ENCODE data around the gene ZNF556. TPM values are rescaled to one million over a fixed set of nuclear protein-coding genes. Genes with fewer than 3 reads are reported as not detected.

Gene ZNF556
- total RNA-seq, 2 donors from 2014 or later, result 0.28 TPM; not detected in 1

DNA sequence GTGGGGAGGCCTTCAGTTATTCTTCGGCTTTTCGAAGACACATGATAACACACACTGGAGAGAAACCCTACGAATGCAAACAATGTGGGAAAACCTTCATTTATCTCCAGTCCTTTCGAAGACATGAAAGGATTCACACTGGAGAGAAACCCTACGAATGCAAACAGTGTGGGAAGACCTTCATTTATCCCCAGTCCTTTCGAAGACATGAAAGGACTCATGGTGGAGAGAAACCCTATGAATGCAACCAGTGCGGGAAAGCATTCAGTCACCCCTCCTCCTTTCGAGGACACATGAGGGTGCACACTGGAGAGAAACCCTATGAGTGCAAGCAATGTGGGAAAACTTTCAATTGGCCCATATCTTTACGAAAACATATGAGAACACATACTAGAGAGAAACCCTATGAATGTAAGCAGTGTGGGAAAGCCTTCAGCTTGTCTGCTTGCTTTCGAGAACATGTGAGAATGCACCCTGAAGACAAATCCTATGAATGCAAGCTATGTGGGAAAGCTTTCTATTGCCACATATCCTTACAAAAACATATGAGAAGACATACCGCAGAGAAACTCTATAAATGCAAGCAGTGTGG, 14.0 kb upstream of the ZNF556 start:
- TF ChIP-seq POLR2A (IDR thresholded peaks at IDR 0.05) (no peak), POLR2AphosphoS5 (IDR thresholded peaks at IDR 0.05) (no peak)
- TF ChIP-seq, protein P1, sequence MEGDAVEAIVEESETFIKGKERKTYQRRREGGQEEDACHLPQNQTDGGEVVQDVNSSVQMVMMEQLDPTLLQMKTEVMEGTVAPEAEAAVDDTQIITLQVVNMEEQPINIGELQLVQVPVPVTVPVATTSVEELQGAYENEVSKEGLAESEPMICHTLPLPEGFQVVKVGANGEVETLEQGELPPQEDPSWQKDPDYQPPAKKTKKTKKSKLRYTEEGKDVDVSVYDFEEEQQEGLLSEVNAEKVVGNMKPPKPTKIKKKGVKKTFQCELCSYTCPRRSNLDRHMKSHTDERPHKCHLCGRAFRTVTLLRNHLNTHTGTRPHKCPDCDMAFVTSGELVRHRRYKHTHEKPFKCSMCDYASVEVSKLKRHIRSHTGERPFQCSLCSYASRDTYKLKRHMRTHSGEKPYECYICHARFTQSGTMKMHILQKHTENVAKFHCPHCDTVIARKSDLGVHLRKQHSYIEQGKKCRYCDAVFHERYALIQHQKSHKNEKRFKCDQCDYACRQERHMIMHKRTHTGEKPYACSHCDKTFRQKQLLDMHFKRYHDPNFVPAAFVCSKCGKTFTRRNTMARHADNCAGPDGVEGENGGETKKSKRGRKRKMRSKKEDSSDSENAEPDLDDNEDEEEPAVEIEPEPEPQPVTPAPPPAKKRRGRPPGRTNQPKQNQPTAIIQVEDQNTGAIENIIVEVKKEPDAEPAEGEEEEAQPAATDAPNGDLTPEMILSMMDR (IDR thresholded peaks at IDR 0.05), result no peak

DNA sequence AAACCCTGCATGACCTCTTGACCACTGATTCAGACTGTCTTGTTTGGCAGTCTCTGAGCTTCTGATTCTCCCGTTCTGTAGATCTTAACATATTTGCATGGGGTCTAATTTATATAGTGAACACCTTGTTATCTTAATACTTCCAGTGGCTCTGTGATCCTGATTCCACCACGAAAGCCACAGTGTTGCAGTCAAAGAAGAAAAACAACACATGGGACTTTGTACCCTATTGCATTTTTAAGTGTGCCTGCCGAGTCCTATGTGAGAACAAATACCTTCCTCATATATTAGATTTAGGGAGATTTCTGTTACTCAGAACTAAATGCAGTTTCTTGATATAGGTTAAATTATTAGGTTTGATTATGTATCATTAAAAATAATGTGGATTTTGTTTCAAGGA, 12.3 kb upstream of the ZNF556 start:
- no peak for DNase-seq (ENCODE audit: low spot score)
- H3K27me3 ChIP-seq (replicated peaks; ENCODE audit: insufficient read depth), result no peaks in the 10 kb centered on the region
- TF ChIP-seq, protein P1 (IDR thresholded peaks at IDR 0.05), result no peak
- TF ChIP-seq POLR2AphosphoS5 (IDR thresholded peaks at IDR 0.05) (no peak), POLR2A (IDR thresholded peaks at IDR 0.05) (no peak)
- no peaks in the 10 kb centered on the region for H3K4me1 ChIP-seq (replicated peaks)
- peaks cover 17 to 19% of the 10 kb centered on the region in 2 donors for H3K36me3 ChIP-seq
- peaks cover 9% of the 10 kb centered on the region for H3K9me3 ChIP-seq
- intact Hi-C loops (cut with DNase I), result no loop called here
- WGBS, result 96% methylated on average over 3 of the region's 3 CpGs
- no peak overlapping the region for H3K4me3 ChIP-seq
- no peak overlapping the region for H3K27ac ChIP-seq

More for the DNA sequence above, 14.0 kb upstream of the ZNF556 start:
- H3K27ac ChIP-seq, result no peak overlapping the region
- peaks cover 17 to 19% of the 10 kb centered on the region in 2 donors for H3K36me3 ChIP-seq
- H3K4me1 ChIP-seq (replicated peaks), result no peaks in the 10 kb centered on the region
- peaks cover 9% of the 10 kb centered on the region for H3K9me3 ChIP-seq
- intact Hi-C loops (cut with DNase I), result no loop called here
- no peak overlapping the region for H3K4me3 ChIP-seq
- H3K27me3 ChIP-seq (replicated peaks; ENCODE audit: insufficient read depth), result no peaks in the 10 kb centered on the region
- DNase-seq (ENCODE audit: low spot score), result no peak
- 93% methylated on average over 11 of the region's 11 CpGs for WGBS

DNA sequence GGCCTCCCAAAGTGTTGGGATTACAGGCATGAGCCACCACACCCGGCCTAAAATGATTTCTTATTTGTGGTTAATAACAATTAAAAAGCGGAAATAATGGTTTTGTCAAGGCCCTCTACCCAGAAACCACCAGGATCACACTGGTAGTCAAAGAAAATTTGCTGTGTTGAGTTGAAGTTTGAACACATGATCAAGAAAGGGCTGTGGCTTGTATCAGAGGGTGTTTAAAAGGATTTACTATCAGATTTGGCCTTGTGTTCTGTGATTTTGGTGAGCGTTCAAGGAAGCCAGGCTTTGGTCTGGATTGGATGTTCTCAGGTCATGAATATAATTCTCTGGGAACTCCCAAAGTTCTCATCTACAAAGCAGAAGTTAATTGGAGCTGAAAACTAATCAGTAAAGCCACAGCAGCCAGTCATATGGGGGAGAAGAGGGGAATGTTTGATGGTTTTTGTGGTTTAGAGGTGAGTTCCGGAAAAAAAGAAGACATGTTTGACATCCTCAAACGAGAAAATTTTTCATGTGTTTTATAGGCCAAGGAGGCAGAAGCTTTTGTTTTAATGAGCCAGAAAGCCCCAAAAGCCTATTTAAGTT, 10.6 kb upstream of the ZNF556 start:
- WGBS, result 94% methylated on average over 5 of the region's 5 CpGs
- Histone ChIP-seq H3K4me3 (no peak overlapping the region), H3K4me1 (replicated peaks) (no peaks in the 10 kb centered on the region), H3K27ac (no peak overlapping the region), H3K36me3 (peaks cover 14 to 19% of the 10 kb centered on the region in 2 donors), H3K9me3 (peaks cover 9% of the 10 kb centered on the region), H3K27me3 (replicated peaks; ENCODE audit: insufficient read depth) (no peaks in the 10 kb centered on the region)
- no peak for DNase-seq (ENCODE audit: low spot score)
- TF ChIP-seq, protein P1 (IDR thresholded peaks at IDR 0.05), result no peak
- TF ChIP-seq POLR2AphosphoS5 (IDR thresholded peaks at IDR 0.05) (no peak), POLR2A (IDR thresholded peaks at IDR 0.05) (no peak)
- intact Hi-C loops (cut with DNase I), result no loop called here

DNA sequence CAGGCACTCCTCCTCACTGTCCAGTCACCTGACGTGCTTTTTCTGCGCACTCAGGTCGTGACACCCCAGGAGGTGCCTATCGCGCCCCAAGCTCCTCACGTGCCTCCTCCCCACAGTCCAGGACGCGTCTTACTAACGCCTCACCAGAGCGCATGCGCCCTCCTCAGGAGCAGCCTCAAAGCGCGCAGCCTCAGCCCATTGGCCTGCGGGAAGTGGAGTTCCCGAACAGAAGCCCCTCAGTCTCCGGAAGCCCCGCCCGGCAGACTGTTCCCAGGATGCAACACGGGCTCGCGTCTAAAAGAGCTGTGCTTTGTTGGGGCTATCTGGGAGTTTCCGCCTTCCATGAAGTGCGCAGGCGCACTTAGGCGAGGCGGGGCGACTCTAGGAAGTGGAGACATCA, 8.3 kb upstream of the ZNF556 start:
- 83% methylated on average over 27 of the region's 27 CpGs for WGBS
- no peaks in the 10 kb centered on the region for H3K4me1 ChIP-seq (replicated peaks)
- no peak for DNase-seq (ENCODE audit: low spot score)
- TF ChIP-seq POLR2AphosphoS5 (IDR thresholded peaks at IDR 0.05) (no peak), POLR2A (IDR thresholded peaks at IDR 0.05) (no peak)
- TF ChIP-seq, protein P1 (IDR thresholded peaks at IDR 0.05), result no peak
- H3K4me3 ChIP-seq, result no peak overlapping the region
- H3K27me3 ChIP-seq (replicated peaks; ENCODE audit: insufficient read depth), result no peaks in the 10 kb centered on the region
- H3K27ac ChIP-seq, result no peak overlapping the region
- no peaks in the 10 kb centered on the region for H3K36me3 ChIP-seq
- no peaks in the 10 kb centered on the region for H3K9me3 ChIP-seq
- intact Hi-C loops (cut with DNase I), result no loop called here

DNA sequence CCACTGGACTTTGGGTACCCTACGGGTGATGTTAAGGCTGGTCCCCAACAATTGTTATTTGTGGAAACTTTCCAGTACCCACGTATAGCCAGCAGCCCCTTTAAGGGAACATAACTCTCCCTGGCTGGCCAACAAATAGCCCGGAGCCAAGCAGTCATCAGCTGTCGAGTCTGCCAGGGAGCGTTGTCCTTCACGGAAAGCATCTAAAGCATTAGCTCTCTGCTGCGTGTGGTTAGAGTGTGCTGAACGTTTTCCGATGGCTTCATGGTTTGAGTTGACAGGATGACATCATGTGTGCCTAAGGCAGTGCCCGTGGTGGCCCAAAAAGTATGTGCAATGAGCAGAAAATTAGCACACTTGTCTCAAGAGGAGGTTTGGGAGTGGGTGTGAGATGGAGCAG, 3.3 kb upstream of the ZNF556 start:
- intact Hi-C loops (cut with DNase I), result no loop called here
- Histone ChIP-seq H3K27me3 (replicated peaks; ENCODE audit: insufficient read depth) (no peaks in the 10 kb centered on the region), H3K4me1 (replicated peaks) (no peaks in the 10 kb centered on the region), H3K4me3 (no peak overlapping the region), H3K36me3 (no peaks in the 10 kb centered on the region), H3K27ac (no peak overlapping the region), H3K9me3 (no peaks in the 10 kb centered on the region)
- WGBS, result 63% methylated on average over 10 of the region's 10 CpGs
- no peak for DNase-seq (ENCODE audit: low spot score)
- TF ChIP-seq, protein P1 (IDR thresholded peaks at IDR 0.05), result no peak
- TF ChIP-seq POLR2AphosphoS5 (IDR thresholded peaks at IDR 0.05) (no peak), POLR2A (IDR thresholded peaks at IDR 0.05) (no peak)
